Measurements from ENCODE around the gene MRPL14. TPM values are rescaled to one million over a fixed set of nuclear protein-coding genes. Genes with fewer than 3 reads are reported as not detected.

Gene MRPL14
- total and polyA plus RNA-seq, 9 of the 15 experiments (the other 6 are each of a cell fraction or from before 2014, with no cell fraction given) = 126 to 424 (median 165) TPM

- TF ChIP-seq MYC (IDR thresholded peaks at IDR 0.05; ENCODE audit: low read depth, low read length) (peak; percentile 93), MYC (CRISPR knock-in tag; IDR thresholded peaks at IDR 0.05; ENCODE audit: borderline replicate concordance, low read depth) (no peak), NRF1 (conservative IDR thresholded peaks at IDR 0.05 in 1 of 2, IDR thresholded peaks at IDR 0.05 in 1 of 2) (peak; percentile 92 to 93), TBP (optimal IDR thresholded peaks at IDR 0.05; ENCODE audit: low read depth, low read length) (peak; percentile 57), AFF4 (CRISPR knock-in tag; IDR thresholded peaks at IDR 0.05) (0 out of 2 replicates have a peak, but pooled peaks have one; percentile 59), CREB1 (IDR thresholded peaks at IDR 0.05) (no peak; the same call in 1 of the 2 replicates), CREB1 (CRISPR knock-in tag; IDR thresholded peaks at IDR 0.05) (no peak), POLR3A (IDR thresholded peaks at IDR 0.05; ENCODE audit: borderline replicate concordance, extremely low read depth, insufficient read depth, insufficient read length) (no peak), PHF8 (IDR thresholded peaks at IDR 0.05; ENCODE audit: borderline replicate concordance, low read length) (peak; percentile 80; the same call in 1 of the 2 replicates), ZFP36 (IDR thresholded peaks at IDR 0.05; ENCODE audit: low read depth, low read length, partially characterized antibody) (no peak), ARHGAP35 (IDR thresholded peaks at IDR 0.05; ENCODE audit: partially characterized antibody) (no peak), PCBP1 (IDR thresholded peaks at IDR 0.05; ENCODE audit: low read depth, low read length, poor library complexity, severe bottlenecking) (peak; percentile 99), GATAD2A (IDR thresholded peaks at IDR 0.05) (0 out of 2 replicates have a peak, but pooled peaks have one; percentile 10), NFRKB (IDR thresholded peaks at IDR 0.05; ENCODE audit: low read depth) (peak; percentile 17; the same call in 1 of the 2 replicates), ZNF431 (CRISPR knock-in tag; IDR thresholded peaks at IDR 0.05) (0 out of 2 replicates have a peak, but pooled peaks have one; percentile 4), EGR1 (conservative IDR thresholded peaks at IDR 0.05) (peak; percentile 51), EP300 (IDR thresholded peaks at IDR 0.05; ENCODE audit: low read length) (no peak), NKRF (IDR thresholded peaks at IDR 0.05; ENCODE audit: borderline replicate concordance) (no peak), MCM2 (IDR thresholded peaks at IDR 0.05; ENCODE audit: low read depth) (no peak), ZNF444 (CRISPR knock-in tag; IDR thresholded peaks at IDR 0.05) (peak; percentile 79), ZFP1 (CRISPR knock-in tag; IDR thresholded peaks at IDR 0.05) (no peak), HDAC2 (IDR thresholded peaks at IDR 0.05) (no peak), ZNF445 (CRISPR knock-in tag; IDR thresholded peaks at IDR 0.05; ENCODE audit: low read depth) (no peak)
These were observed at the start of gene MRPL14, which contains the start of gene TMEM63B (continued) for GRCh38 chr6:44127186-44128019.

Measured in K562 (cell line).